ENCODE data around the gene MOAP1. TPM values are rescaled to one million over a fixed set of nuclear protein-coding genes. Genes with fewer than 3 reads are reported as not detected.

Gene MOAP1
- total and polyA plus RNA-seq, 9 donors, result 20.5 to 41.4 (median 29.4) TPM

DNA sequence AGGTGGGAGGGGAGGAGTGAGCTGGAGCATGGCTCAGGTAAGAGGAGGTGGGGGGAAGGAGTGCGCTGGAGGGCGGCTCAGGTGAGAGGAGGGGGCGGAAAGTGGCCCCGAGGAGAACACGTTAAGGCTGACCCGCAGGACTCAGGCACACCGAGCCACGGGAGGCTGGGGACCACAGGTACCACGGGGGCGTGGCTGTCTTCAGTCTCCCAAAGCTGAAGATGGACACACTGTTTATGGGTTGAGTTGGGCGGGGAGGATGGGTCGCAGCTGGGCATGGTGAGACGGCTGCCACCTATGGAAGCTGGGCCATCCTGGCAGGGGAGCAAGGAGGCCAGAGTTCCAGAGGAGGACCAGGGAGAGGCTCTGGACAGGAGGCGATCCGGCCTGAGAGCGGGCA is 45.8 kb upstream of the MOAP1 start:
- intact Hi-C loops (cut with DNase I), result no loop called here
- Histone ChIP-seq H3K27me3 (no peaks in the 10 kb centered on the region), H3K4me1 (ENCODE audit: insufficient read depth) (peaks cover 4% of the 10 kb centered on the region), H3K27ac (no peak overlapping the region), H3K9me3 (no peaks in the 10 kb centered on the region), H3K4me3 (no peak overlapping the region), H3K36me3 (no peaks in the 10 kb centered on the region)
- WGBS, 3 donors, result 92 to 93% (median 92%) methylated on average over 16 of the region's 16 CpGs
- TF ChIP-seq, protein P1, sequence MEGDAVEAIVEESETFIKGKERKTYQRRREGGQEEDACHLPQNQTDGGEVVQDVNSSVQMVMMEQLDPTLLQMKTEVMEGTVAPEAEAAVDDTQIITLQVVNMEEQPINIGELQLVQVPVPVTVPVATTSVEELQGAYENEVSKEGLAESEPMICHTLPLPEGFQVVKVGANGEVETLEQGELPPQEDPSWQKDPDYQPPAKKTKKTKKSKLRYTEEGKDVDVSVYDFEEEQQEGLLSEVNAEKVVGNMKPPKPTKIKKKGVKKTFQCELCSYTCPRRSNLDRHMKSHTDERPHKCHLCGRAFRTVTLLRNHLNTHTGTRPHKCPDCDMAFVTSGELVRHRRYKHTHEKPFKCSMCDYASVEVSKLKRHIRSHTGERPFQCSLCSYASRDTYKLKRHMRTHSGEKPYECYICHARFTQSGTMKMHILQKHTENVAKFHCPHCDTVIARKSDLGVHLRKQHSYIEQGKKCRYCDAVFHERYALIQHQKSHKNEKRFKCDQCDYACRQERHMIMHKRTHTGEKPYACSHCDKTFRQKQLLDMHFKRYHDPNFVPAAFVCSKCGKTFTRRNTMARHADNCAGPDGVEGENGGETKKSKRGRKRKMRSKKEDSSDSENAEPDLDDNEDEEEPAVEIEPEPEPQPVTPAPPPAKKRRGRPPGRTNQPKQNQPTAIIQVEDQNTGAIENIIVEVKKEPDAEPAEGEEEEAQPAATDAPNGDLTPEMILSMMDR (IDR thresholded peaks at IDR 0.05), result no peak
- TF ChIP-seq EP300 (IDR thresholded peaks at IDR 0.05) (no peak), POLR2A (IDR thresholded peaks at IDR 0.05) (no peak)
- no peak for DNase-seq

DNA sequence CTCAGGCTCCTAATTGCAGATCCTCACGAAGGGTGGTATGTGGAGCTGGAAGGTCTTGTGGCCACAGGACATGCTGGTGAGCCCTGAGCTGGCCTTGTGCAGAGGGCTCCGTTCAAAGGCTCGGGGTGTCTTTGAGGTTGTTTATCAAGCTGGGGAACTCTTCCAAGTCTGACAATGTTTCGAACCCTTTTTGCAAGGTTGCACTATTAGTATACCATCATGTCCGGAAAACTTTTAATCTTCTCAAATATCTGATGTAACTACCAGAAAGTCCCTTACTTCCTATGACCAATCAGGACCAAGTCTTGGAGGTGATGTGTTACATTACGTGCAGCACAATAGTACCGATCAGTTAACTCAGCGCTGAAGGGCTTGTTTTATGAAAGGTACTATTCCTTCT is 43.9 kb upstream of the MOAP1 start:
- Histone ChIP-seq H3K4me1 (ENCODE audit: insufficient read depth) (peaks cover 4% of the 10 kb centered on the region), H3K27me3 (no peaks in the 10 kb centered on the region), H3K36me3 (no peaks in the 10 kb centered on the region), H3K4me3 (no peak overlapping the region), H3K9me3 (no peaks in the 10 kb centered on the region), H3K27ac (no peak overlapping the region)
- intact Hi-C loops (cut with DNase I), result no loop called here
- 89 to 99% (median 96%) methylated on average over 8 of the region's 8 CpGs for WGBS, 3 donors
- TF ChIP-seq, protein P1 (IDR thresholded peaks at IDR 0.05), result no peak
- TF ChIP-seq EP300 (IDR thresholded peaks at IDR 0.05) (no peak), POLR2A (IDR thresholded peaks at IDR 0.05) (no peak)
- no peak for DNase-seq

DNA sequence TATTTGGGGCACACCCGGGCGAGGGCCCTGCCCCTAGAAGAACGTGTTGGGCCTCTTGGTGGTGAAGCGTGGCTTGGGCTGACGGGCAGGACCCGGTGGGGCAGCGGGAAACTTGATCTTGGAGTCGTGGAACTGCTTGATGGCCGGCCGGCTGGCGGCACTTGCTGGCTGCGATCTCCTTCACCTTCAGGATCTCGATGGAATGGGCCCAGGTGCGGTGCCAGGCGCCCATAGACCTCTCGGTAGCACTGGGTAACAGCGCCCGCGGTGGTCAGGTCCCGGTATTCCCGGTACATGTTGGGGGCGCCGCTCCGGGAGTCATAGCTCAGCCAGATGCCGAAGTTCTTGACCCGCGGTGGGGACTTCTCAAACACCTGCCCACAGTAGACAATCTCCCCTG is 38.9 kb upstream of the MOAP1 start:
- no peak for TF ChIP-seq EP300 (IDR thresholded peaks at IDR 0.05)
- TF ChIP-seq, protein P1 (IDR thresholded peaks at IDR 0.05), result no peak
- no peak for TF ChIP-seq POLR2A (IDR thresholded peaks at IDR 0.05)
- Histone ChIP-seq H3K4me1 (ENCODE audit: insufficient read depth) (no peaks in the 10 kb centered on the region), H3K4me3 (no peak overlapping the region), H3K27me3 (no peaks in the 10 kb centered on the region), H3K9me3 (no peaks in the 10 kb centered on the region), H3K27ac (no peak overlapping the region), H3K36me3 (no peaks in the 10 kb centered on the region)
- intact Hi-C loops (cut with DNase I), result no loop called here
- DNase-seq, result no peak
- 94 to 98% (median 97%) methylated on average over 25 to 27 of the region's 27 CpGs for WGBS, 3 donors

DNA sequence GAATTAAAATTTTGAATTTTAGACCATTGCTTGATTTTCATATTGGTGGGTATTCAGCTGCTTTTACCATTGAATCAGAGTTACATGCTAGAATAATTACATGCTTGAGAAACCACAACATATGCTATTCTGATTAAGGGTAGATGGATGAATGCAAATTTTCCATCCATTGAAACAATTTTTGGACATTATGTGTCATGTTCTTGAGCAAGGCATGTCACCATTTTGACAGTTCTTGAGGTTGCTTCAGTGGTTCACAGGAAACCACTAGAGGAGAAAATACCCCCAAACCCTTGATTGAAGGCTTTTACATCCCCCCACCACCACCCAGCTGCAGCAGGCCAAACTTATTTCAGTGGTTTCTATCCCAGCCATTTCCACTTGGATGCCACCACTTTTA is 35.8 kb upstream of the MOAP1 start:
- no peak for TF ChIP-seq EP300 (IDR thresholded peaks at IDR 0.05)
- no peak for TF ChIP-seq POLR2A (IDR thresholded peaks at IDR 0.05)
- DNase-seq, result no peak
- H3K9me3 ChIP-seq, result no peaks in the 10 kb centered on the region
- intact Hi-C loops (cut with DNase I), result no loop called here
- H3K27ac ChIP-seq, result no peak overlapping the region
- H3K4me3 ChIP-seq, result no peak overlapping the region
- H3K4me1 ChIP-seq (ENCODE audit: insufficient read depth), result no peaks in the 10 kb centered on the region
- no peaks in the 10 kb centered on the region for H3K36me3 ChIP-seq
- no peaks in the 10 kb centered on the region for H3K27me3 ChIP-seq

DNA sequence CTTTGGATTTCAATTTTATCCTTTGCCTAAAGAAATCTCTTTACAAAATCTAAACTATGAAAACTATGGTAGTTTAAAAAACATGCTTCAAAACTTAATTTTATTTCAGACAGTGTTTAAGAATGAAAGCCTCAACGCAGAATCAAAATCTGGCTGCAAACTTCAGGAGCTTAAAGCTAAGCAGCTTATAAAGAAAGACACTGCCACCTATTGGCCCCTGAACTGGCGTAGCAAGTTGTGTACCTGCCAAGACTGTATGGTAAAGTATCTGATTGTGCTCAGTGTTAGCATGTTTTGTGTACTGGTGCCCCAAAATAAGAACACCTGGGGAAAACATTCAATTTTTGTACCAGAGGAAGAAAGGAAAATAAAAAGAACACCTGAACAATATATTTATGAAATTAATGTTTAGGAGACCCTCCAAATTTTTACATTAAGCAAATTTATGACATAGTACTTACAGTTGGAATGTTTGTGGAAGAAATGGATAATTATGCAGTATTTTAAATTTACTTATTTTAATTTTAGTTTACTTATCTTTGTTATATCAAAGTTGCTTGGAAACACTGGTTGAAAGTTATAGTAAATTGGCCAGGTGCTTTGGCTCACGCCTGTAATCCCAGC is 34.5 kb upstream of the MOAP1 start:
- H3K4me3 ChIP-seq, result no peak overlapping the region
- TF ChIP-seq POLR2A (IDR thresholded peaks at IDR 0.05) (no peak), EP300 (IDR thresholded peaks at IDR 0.05) (no peak)
- TF ChIP-seq, protein P1 (IDR thresholded peaks at IDR 0.05), result no peak
- no peaks in the 10 kb centered on the region for H3K36me3 ChIP-seq
- intact Hi-C loops (cut with DNase I), result no loop called here
- H3K9me3 ChIP-seq, result no peaks in the 10 kb centered on the region
- no peaks in the 10 kb centered on the region for H3K4me1 ChIP-seq (ENCODE audit: insufficient read depth)
- H3K27ac ChIP-seq, result no peak overlapping the region
- no peak for DNase-seq
- H3K27me3 ChIP-seq, result no peaks in the 10 kb centered on the region
- 51 to 60% (median 55%) methylated on average over 3 of the region's 3 CpGs for WGBS, 3 donors

Data from ovary (tissue), 9 donors.